H9 (cell line): ENCODE measurements around the gene FAM107A. TPM values are rescaled to one million over a fixed set of nuclear protein-coding genes. Genes with fewer than 3 reads are reported as not detected.

Source experiments
- DNase-seq: peaks from one replicate; pipeline ENCODE4 v3.0.0-alpha.2; 2017
- H2AFZ ChIP-seq: one replicate; pipeline ENCODE4 v1.6.1; 2013; ENCODE audit warnings: mild to moderate bottlenecking, low read length, control low read depth, moderate library complexity
- H2AK5ac ChIP-seq: 2 replicates; pipeline ENCODE4 v1.6.1; 2013; ENCODE audit warnings: low read length, control low read depth, mixed read lengths; ENCODE audit not compliant: insufficient read length
- H2BK120ac ChIP-seq: one replicate; pipeline ENCODE4 v1.6.1; 2013; ENCODE audit warnings: low read depth, mild to moderate bottlenecking, low read length, control low read depth, inconsistent platforms; ENCODE audit not compliant: poor library complexity, severe bottlenecking
- H2BK12ac ChIP-seq: 2 replicates; pipeline ENCODE4 v1.6.1; 2013; ENCODE audit warnings: low read length, control low read depth, mixed read lengths, low read depth; ENCODE audit not compliant: insufficient read length
- H2BK15ac ChIP-seq: 2 replicates; pipeline ENCODE4 v1.6.1; 2013; ENCODE audit warnings: low read depth, low read length, control low read depth
- H2BK20ac ChIP-seq: one replicate; pipeline ENCODE4 v1.6.1; 2013; ENCODE audit warnings: low read depth, mild to moderate bottlenecking, low read length, control low read depth, inconsistent platforms; ENCODE audit not compliant: poor library complexity, severe bottlenecking
- H2BK5ac ChIP-seq: 2 replicates; pipeline ENCODE4 v1.6.1; 2013; ENCODE audit warnings: low read length, control low read depth, mixed read lengths; ENCODE audit not compliant: insufficient read length
- H3K14ac ChIP-seq: 2 replicates; pipeline ENCODE4 v1.6.1; 2013; ENCODE audit warnings: low read length, control low read depth; ENCODE audit not compliant: insufficient read depth
- H3K18ac ChIP-seq: 2 replicates; pipeline ENCODE4 v1.6.1; 2013; ENCODE audit warnings: low read depth, mild to moderate bottlenecking, mixed read lengths, low read length, control low read depth; ENCODE audit not compliant: insufficient read length
- H3K23ac ChIP-seq: 2 replicates; pipeline ENCODE4 v1.6.1; 2013; ENCODE audit warnings: low read length, control low read depth, mixed read lengths, low read depth; ENCODE audit not compliant: insufficient read length
- H3K23me2 ChIP-seq: 2 replicates; pipeline ENCODE4 v1.6.1; 2013; ENCODE audit warnings: low read depth, mild to moderate bottlenecking, mixed read lengths, low read length, control low read depth; ENCODE audit not compliant: insufficient read length, poor library complexity, severe bottlenecking
- H3K27ac ChIP-seq: 2 replicates; pipeline ENCODE4 v1.5.1; 2013; ENCODE audit warnings: low read length, control low read depth, mixed read lengths, low read depth; ENCODE audit not compliant: insufficient read length
- H3K27me3 ChIP-seq: 2 replicates; pipeline ENCODE4 v1.6.1; 2013; ENCODE audit warnings: low read length, control low read depth, inconsistent platforms; ENCODE audit not compliant: insufficient read depth
- H3K4ac ChIP-seq: 2 replicates; pipeline ENCODE4 v1.6.1; 2013; ENCODE audit warnings: low read depth, mild to moderate bottlenecking, control low read depth, inconsistent platforms, low read length, moderate library complexity
- H3K4me1 ChIP-seq: 2 replicates; pipeline ENCODE4 v1.6.1; 2013; ENCODE audit warnings: low read length, control low read depth, inconsistent platforms; ENCODE audit not compliant: insufficient read depth
- H3K4me2 ChIP-seq: 2 replicates; pipeline ENCODE4 v1.6.1; 2013; ENCODE audit warnings: low read length, control low read depth, mixed read lengths; ENCODE audit not compliant: insufficient read length, insufficient read depth
- H3K56ac ChIP-seq: 2 replicates; pipeline ENCODE4 v1.6.1; 2013; ENCODE audit warnings: low read depth, mild to moderate bottlenecking, mixed read lengths, low read length, control low read depth; ENCODE audit not compliant: insufficient read length
- H3K79me1 ChIP-seq: 2 replicates; pipeline ENCODE4 v1.6.1; 2013; ENCODE audit warnings: low read depth, mild to moderate bottlenecking, moderate library complexity, low read length, control low read depth, inconsistent platforms; ENCODE audit not compliant: insufficient read depth, poor library complexity, severe bottlenecking
- H3K79me2 ChIP-seq: 2 replicates; pipeline ENCODE4 v1.6.1; 2013; ENCODE audit warnings: low read length, control low read depth, inconsistent platforms; ENCODE audit not compliant: insufficient read depth
- H3K9ac ChIP-seq: 2 replicates; pipeline ENCODE4 v1.6.1; 2013; ENCODE audit warnings: low read length, control low read depth, mixed read lengths; ENCODE audit not compliant: insufficient read length; ENCODE audit errors: extremely low read depth
- H3K9me3 ChIP-seq: one replicate; pipeline ENCODE4 v1.6.1; 2013; ENCODE audit warnings: low read depth, low read length, inconsistent platforms; ENCODE audit not compliant: control insufficient read depth
- H3T11ph ChIP-seq: one replicate; pipeline ENCODE4 v1.6.1; 2013; ENCODE audit warnings: mild to moderate bottlenecking, low read length, control low read depth, inconsistent platforms
- H4K20me1 ChIP-seq: one replicate; pipeline ENCODE4 v1.6.1; 2013; ENCODE audit not compliant: control insufficient read depth, insufficient read length, insufficient read depth
- H4K5ac ChIP-seq: 2 replicates; pipeline ENCODE4 v1.6.1; 2013; ENCODE audit warnings: low read depth, mild to moderate bottlenecking, mixed read lengths, low read length, control low read depth; ENCODE audit not compliant: insufficient read length
- H4K8ac ChIP-seq: replicated peaks from 2 replicates; pipeline ENCODE4 v1.6.1; 2013; ENCODE audit warnings: low read length, control low read depth, mixed read lengths, low read depth; ENCODE audit not compliant: insufficient read length
- H4K91ac ChIP-seq: 2 replicates; pipeline ENCODE4 v1.6.1; 2013; ENCODE audit warnings: low read depth, mild to moderate bottlenecking, moderate library complexity, mixed read lengths, low read length, control low read depth; ENCODE audit not compliant: insufficient read length
- H3K27ac Mint-ChIP-seq, 3 experiments: 2 replicates in 2 of 3; 3 replicates in 1 of 3; pipeline ENCODE4 v1.8.0; 2020 to 2021; ENCODE audit warnings: mixed read lengths in 3 of 3, mild to moderate bottlenecking in 1 of 3, moderate library complexity in 1 of 3
- H3K27me3 Mint-ChIP-seq: 2 replicates; pipeline ENCODE4 v1.8.0; 2021; ENCODE audit warnings: low read depth, mild to moderate bottlenecking, moderate library complexity, mixed read lengths
- H3K36me3 Mint-ChIP-seq, 3 experiments: 2 replicates in 2 of 3; 3 replicates in 1 of 3; pipeline ENCODE4 v1.8.0; 2020 to 2021; ENCODE audit warnings: low read depth in 3 of 3, mixed read lengths in 3 of 3; ENCODE audit not compliant: insufficient read depth in 1 of 3
- H3K4me1 Mint-ChIP-seq, 2 experiments: 2 replicates each; pipeline ENCODE4 v1.8.0; 2020; ENCODE audit warnings: mixed read lengths in 2 of 2
- H3K4me3 Mint-ChIP-seq, 2 experiments: 2 replicates in 1 of 2; 3 replicates in 1 of 2; pipeline ENCODE4 v1.8.0; 2020 to 2021; ENCODE audit warnings: mild to moderate bottlenecking in 2 of 2, mixed read lengths in 2 of 2, moderate library complexity in 1 of 2
- H3K9me3 Mint-ChIP-seq, 2 experiments: 2 replicates in 1 of 2; 3 replicates in 1 of 2; pipeline ENCODE4 v1.8.0; 2020; ENCODE audit warnings: mild to moderate bottlenecking in 2 of 2, mixed read lengths in 2 of 2, moderate library complexity in 1 of 2
- CTCF ChIP-seq: fragments of 200-600 bp; sonication (generic); conservative IDR thresholded peaks from 3 replicates; pipeline ENCODE4 v1.8.0; 2021; ENCODE audit warnings: antibody characterized with exemption, mild to moderate bottlenecking
- WGBS: extraction: QIAGEN DNeasy Blood & Tissue Kit; methylation state at CpG from one replicate; pipeline ENCODE4 v1.1.7; 2013; ENCODE audit warnings: missing lambda C conversion rate, low lambda C conversion rate, mixed read lengths; ENCODE audit not compliant: insufficient read length; ENCODE audit errors: extremely low coverage; 5-methylcytosine and 5-hydroxymethylcytosine counted together
- total RNA-seq: library from RNA; stranded (reverse); gene quantifications from 2 replicates; pipeline ENCODE4 v1.2.1, GENCODE V29; 2021

Gene FAM107A
- total RNA-seq, 1 experiment from 2014 or later, result 0.11 TPM

- no peak overlapping the region for H3K18ac ChIP-seq
- Mint-ChIP-seq H3K27ac (no peak overlapping the region; a peak in 1 of 7 replicates), H3K9me3 (no peaks in the 10 kb centered on the region), H3K27me3 (peaks cover 7% of the 10 kb centered on the region), H3K36me3 (no peaks in the 10 kb centered on the region), H3K4me3 (no peak overlapping the region), H3K4me1 (peaks cover 8 to 26% of the 10 kb centered on the region in 2 experiments)
- H3K4me2 ChIP-seq, result no peak overlapping the region
- no peak overlapping the region for H2BK15ac ChIP-seq
- H3K27ac ChIP-seq, result no peak overlapping the region
- H2BK12ac ChIP-seq, result no peak overlapping the region
- no peak overlapping the region for H3T11ph ChIP-seq
- no peak overlapping the region for H2AFZ ChIP-seq
- H2BK120ac ChIP-seq, result no peak overlapping the region
- H3K23ac ChIP-seq, result no peak overlapping the region
- H3K79me1 ChIP-seq, result no peaks in the 10 kb centered on the region
- H3K9ac ChIP-seq, result no peak overlapping the region
- H4K5ac ChIP-seq, result no peak overlapping the region
- no peak overlapping the region for H3K56ac ChIP-seq
- H4K91ac ChIP-seq, result no peak overlapping the region
- H2AK5ac ChIP-seq, result no peak overlapping the region
- no peak for TF ChIP-seq CTCF
- no peaks in the 10 kb centered on the region for H3K4me1 ChIP-seq
- H2BK5ac ChIP-seq, result no peak overlapping the region
- no peaks in the 10 kb centered on the region for H4K20me1 ChIP-seq
- H3K4ac ChIP-seq, result no peak overlapping the region
- H2BK20ac ChIP-seq, result no peak overlapping the region
- no peaks in the 10 kb centered on the region for H3K27me3 ChIP-seq
- H3K14ac ChIP-seq, result no peak overlapping the region
- no peak for DNase-seq
- H3K9me3 ChIP-seq, result no peaks in the 10 kb centered on the region
- H3K23me2 ChIP-seq, result no peaks in the 10 kb centered on the region
- H3K79me2 ChIP-seq, result no peaks in the 10 kb centered on the region
- H4K8ac ChIP-seq, result no peak overlapping the region
- WGBS, result no CpG with 5 or more reads among the region's 8 CpGs
Measured at GRCh38 chr3:58620421-58620820, 43.2 kb upstream of the FAM107A start.
